Adrenal gland (tissue), 5 donors: ENCODE data around the gene BRAT1.

Experiments
- POLR2A ChIP-seq, 2 donors: fragments of 450-650 bp; IDR thresholded peaks; one replicate each; pipeline ENCODE4 v1.6.1; 2017; ENCODE audit warnings: antibody characterized with exemption in 2 of 2, mild to moderate bottlenecking in 2 of 2, moderate library complexity in 1 of 2
- TF ChIP-seq, protein P1 (sequence below), 6 experiments: fragments of 450-650 bp in 4 of 6; fragments of 200-600 bp in 2 of 6; sonication (generic) in 1 of 6; IDR thresholded peaks; 1 replicate in 5 of 6; 2 replicates in 1 of 6; pipeline versions ENCODE4 v1.5.1 to v1.8.0; 2016 to 2021; ENCODE audit warnings: antibody characterized with exemption in 6 of 6, mild to moderate bottlenecking in 2 of 6, moderate library complexity in 1 of 6
- donor health status: DM: no; HTN: no; CAD: no.

DNA sequence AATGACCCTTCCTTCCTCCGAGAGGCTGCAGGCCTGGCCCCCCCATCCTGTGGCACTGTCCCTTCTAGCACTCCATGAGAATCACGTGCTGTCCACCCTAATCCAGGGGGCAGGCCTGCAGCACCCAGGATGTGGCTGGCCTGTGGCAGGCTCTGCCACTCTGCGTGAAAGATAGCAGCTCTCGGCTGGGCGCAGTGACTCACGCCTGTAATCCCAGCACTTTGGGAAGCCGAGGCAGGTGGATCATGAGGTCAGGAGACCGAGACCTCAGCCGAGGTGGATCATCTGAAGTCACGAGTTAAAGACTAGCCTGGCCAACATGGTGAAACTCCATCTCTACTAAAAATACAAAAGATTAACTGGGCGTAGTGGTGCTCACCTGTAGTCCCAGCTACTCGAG, 54.6 kb downstream of the BRAT1 start:
- TF ChIP-seq, protein P1, sequence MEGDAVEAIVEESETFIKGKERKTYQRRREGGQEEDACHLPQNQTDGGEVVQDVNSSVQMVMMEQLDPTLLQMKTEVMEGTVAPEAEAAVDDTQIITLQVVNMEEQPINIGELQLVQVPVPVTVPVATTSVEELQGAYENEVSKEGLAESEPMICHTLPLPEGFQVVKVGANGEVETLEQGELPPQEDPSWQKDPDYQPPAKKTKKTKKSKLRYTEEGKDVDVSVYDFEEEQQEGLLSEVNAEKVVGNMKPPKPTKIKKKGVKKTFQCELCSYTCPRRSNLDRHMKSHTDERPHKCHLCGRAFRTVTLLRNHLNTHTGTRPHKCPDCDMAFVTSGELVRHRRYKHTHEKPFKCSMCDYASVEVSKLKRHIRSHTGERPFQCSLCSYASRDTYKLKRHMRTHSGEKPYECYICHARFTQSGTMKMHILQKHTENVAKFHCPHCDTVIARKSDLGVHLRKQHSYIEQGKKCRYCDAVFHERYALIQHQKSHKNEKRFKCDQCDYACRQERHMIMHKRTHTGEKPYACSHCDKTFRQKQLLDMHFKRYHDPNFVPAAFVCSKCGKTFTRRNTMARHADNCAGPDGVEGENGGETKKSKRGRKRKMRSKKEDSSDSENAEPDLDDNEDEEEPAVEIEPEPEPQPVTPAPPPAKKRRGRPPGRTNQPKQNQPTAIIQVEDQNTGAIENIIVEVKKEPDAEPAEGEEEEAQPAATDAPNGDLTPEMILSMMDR (IDR thresholded peaks at IDR 0.05) = no peak
- no peak for TF ChIP-seq POLR2A (IDR thresholded peaks at IDR 0.05)
